Activated naive CD4-positive, alpha-beta T cell treated with anti-CD3 and anti-CD28 coated beads, Interleukin-2, amount 50 U/mL, for 16 hours (primary cell): ENCODE results near the gene IWS1.
"Not testable (repeated sequence)": the region's sequence is repeated elsewhere in the genome, so short reads cannot be mapped to it uniquely, and the experiment has no call there.

Experiments
- DNase-seq: peaks from one replicate; pipeline ENCODE4 v3.0.0-alpha.2; 2020

The IWS1 gene

GRCh38 chr2:127453392-127454171, 72.7 kb downstream of the IWS1 start:
- no peak for DNase-seq

GRCh38 chr2:127453013-127453391, 73.3 kb downstream of the IWS1 start:
- no peak for DNase-seq

- DNase-seq: not testable (repeated sequence)
Measured at GRCh38 chr2:127452423-127452822, 73.9 kb downstream of the IWS1 start.

GRCh38 chr2:127451981-127452380, 74.3 kb downstream of the IWS1 start:
- DNase-seq: no peak

- no peak for DNase-seq
Measured at GRCh38 chr2:127449898-127450297, 76.4 kb downstream of the IWS1 start.

- DNase-seq: no peak
Measured at GRCh38 chr2:127449414-127449813, 76.9 kb downstream of the IWS1 start.

GRCh38 chr2:127448526-127448925, 77.8 kb downstream of the IWS1 start:
- DNase-seq: no peak

- no peak for DNase-seq
Measured at GRCh38 chr2:127439343-127439742, 86.9 kb downstream of the IWS1 start.

- DNase-seq: no peak
Measured at GRCh38 chr2:127437781-127438726, 88.2 kb downstream of the IWS1 start.

GRCh38 chr2:127437056-127437455, 89.2 kb downstream of the IWS1 start:
- DNase-seq: no peak

- DNase-seq: no peak
Measured at GRCh38 chr2:127434515-127434914, 91.8 kb downstream of the IWS1 start.

GRCh38 chr2:127431408-127432023, 94.8 kb downstream of the IWS1 start:
- no peak for DNase-seq
